CD14-positive monocyte (primary cell): ENCODE measurements around the gene SNRNP27. TPM values are rescaled to one million over a fixed set of nuclear protein-coding genes. Genes with fewer than 3 reads are reported as not detected.

ENCODE experiments used
- DNase-seq, 3 donors: peaks; one replicate each; pipeline ENCODE4 v3.0.0-alpha.2; 2011 to 2022
- H2AFZ ChIP-seq: 2 replicates; pipeline ENCODE4 v1.6.0; 2012; ENCODE audit warnings: mild to moderate bottlenecking, low read depth, low read length, inconsistent platforms; ENCODE audit not compliant: insufficient read depth, poor library complexity, severe bottlenecking
- H3K27ac ChIP-seq, 2 donors: 1 replicate in 1 of 2; 2 replicates in 1 of 2; pipeline ENCODE4 v1.5.1; 2012 to 2013; ENCODE audit warnings: low read length in 2 of 2, control low read depth in 1 of 2, inconsistent platforms in 1 of 2, low read depth in 1 of 2, mild to moderate bottlenecking in 1 of 2
- H3K27me3 ChIP-seq, 2 donors: one replicate each; pipeline versions ENCODE4 v1.6.0 to v1.6.1; 2011 to 2013; ENCODE audit warnings: low read length in 2 of 2; ENCODE audit not compliant: control insufficient read depth in 2 of 2, insufficient read depth in 2 of 2
- H3K36me3 ChIP-seq, 2 donors: replicated peaks in 1 of 2; 1 replicate in 1 of 2; 2 replicates in 1 of 2; pipeline versions ENCODE4 v1.5.1 to v1.6.1; 2012 to 2013; ENCODE audit warnings: low read length in 2 of 2, control low read depth in 1 of 2, inconsistent platforms in 1 of 2, mild to moderate bottlenecking in 1 of 2; ENCODE audit not compliant: insufficient read depth in 2 of 2, control insufficient read depth in 1 of 2
- H3K4me1 ChIP-seq, 2 donors: 1 replicate in 1 of 2; 2 replicates in 1 of 2; pipeline versions ENCODE4 v1.5.1 to v1.6.1; 2012 to 2013; ENCODE audit warnings: low read length in 2 of 2, control low read depth in 1 of 2, inconsistent platforms in 1 of 2, mild to moderate bottlenecking in 1 of 2, moderate library complexity in 1 of 2; ENCODE audit not compliant: insufficient read depth in 2 of 2, control insufficient read depth in 1 of 2
- H3K4me2 ChIP-seq: replicated peaks from 2 replicates; pipeline ENCODE3; 2012; ENCODE audit warnings: low read length, moderate library complexity, mild to moderate bottlenecking; ENCODE audit not compliant: poor library complexity, severe bottlenecking; ENCODE audit errors: extremely low read depth
- H3K4me3 ChIP-seq, 3 experiments: fragments of 200-600 bp in 1 of 3; sonication (generic) in 1 of 3; replicated peaks in 1 of 3; 1 replicate in 2 of 3; 2 replicates in 1 of 3; pipeline ENCODE4 v1.5.1; 2011 to 2013; ENCODE audit warnings: low read length in 3 of 3, mild to moderate bottlenecking in 3 of 3, control low read depth in 2 of 3, low read depth in 2 of 3, inconsistent platforms in 1 of 3, moderate library complexity in 1 of 3
- H3K79me2 ChIP-seq: 2 replicates; pipeline ENCODE4 v1.6.0; 2012; ENCODE audit warnings: mild to moderate bottlenecking, control low read depth, inconsistent platforms, low read length, moderate library complexity; ENCODE audit not compliant: insufficient read depth
- H3K9ac ChIP-seq: 2 replicates; pipeline ENCODE4 v1.6.0; 2017; ENCODE audit warnings: low read length, mild to moderate bottlenecking; ENCODE audit not compliant: insufficient read depth, poor library complexity, severe bottlenecking
- H3K9me3 ChIP-seq, 2 donors: replicated peaks in 1 of 2; 1 replicate in 1 of 2; 2 replicates in 1 of 2; pipeline versions ENCODE4 v1.5.1 to v1.6.1; 2012 to 2013; ENCODE audit warnings: low read length in 2 of 2, control low read depth in 1 of 2; ENCODE audit not compliant: control insufficient read depth in 1 of 2, insufficient read depth in 1 of 2
- H4K20me1 ChIP-seq: 2 replicates; pipeline ENCODE4 v1.6.0; 2012; ENCODE audit warnings: mild to moderate bottlenecking, low read length, control low read depth, moderate library complexity; ENCODE audit not compliant: insufficient read depth
- H3K27ac Mint-ChIP-seq, 7 donors: one replicate each; pipeline ENCODE4 v1.8.0; 2020; ENCODE audit warnings: mild to moderate bottlenecking in 7 of 7, mixed read lengths in 7 of 7, moderate library complexity in 6 of 7, inconsistent platforms in 2 of 7
- H3K27me3 Mint-ChIP-seq, 3 donors: one replicate each; pipeline ENCODE4 v1.8.0; 2021 to 2022; ENCODE audit warnings: low read depth in 3 of 3, mild to moderate bottlenecking in 3 of 3, mixed read lengths in 3 of 3, moderate library complexity in 3 of 3, inconsistent platforms in 1 of 3
- H3K36me3 Mint-ChIP-seq, 2 donors: one replicate each; pipeline ENCODE4 v1.8.0; 2020; ENCODE audit warnings: mixed read lengths in 2 of 2, inconsistent platforms in 1 of 2, mild to moderate bottlenecking in 1 of 2
- H3K4me1 Mint-ChIP-seq: one replicate; pipeline ENCODE4 v1.8.0; 2020; ENCODE audit warnings: mild to moderate bottlenecking, mixed read lengths
- H3K4me3 Mint-ChIP-seq, 2 donors: one replicate each; pipeline ENCODE4 v1.8.0; 2020; ENCODE audit warnings: mild to moderate bottlenecking in 2 of 2, mixed read lengths in 2 of 2, moderate library complexity in 1 of 2
- H3K9me3 Mint-ChIP-seq, 7 donors: one replicate each; pipeline ENCODE4 v1.8.0; 2020 to 2022; ENCODE audit warnings: mixed read lengths in 7 of 7, mild to moderate bottlenecking in 6 of 7, moderate library complexity in 6 of 7, inconsistent platforms in 2 of 7
- WGBS: methylation state at CpG from one replicate; pipeline ENCODE4 v1.1.5; 2013; ENCODE audit warnings: missing lambda C conversion rate; ENCODE audit not compliant: insufficient coverage; 5-methylcytosine and 5-hydroxymethylcytosine counted together
- intact Hi-C, 2 donors: fragments of 100-400 bp; cut with micrococcal nuclease; formaldehyde crosslinking; loops; one replicate each; pipeline versions ENCODE4 v1.15.0 to v1.15.1; 2023
- polyA plus RNA-seq, 3 donors: library from polyadenylated mRNA; depleted of rRNA in 1 of 3; unstranded in 2 of 3; stranded (reverse) in 1 of 3; fragments of 300-500 nt in 2 of 3; fragments of >200 nt in 1 of 3; fragmentation: Illumina TruSeq in 2 of 3; gene quantifications; 1 replicate in 2 of 3; 2 replicates in 1 of 3; pipeline ENCODE4 v1.2.3, GENCODE V29; 2012 to 2021
- TF ChIP-seq, protein P1 (sequence below): fragments of 200-600 bp; IDR thresholded peaks from one replicate; pipeline ENCODE4 v1.8.0; 2022; ENCODE audit warnings: antibody characterized with exemption, mild to moderate bottlenecking

The SNRNP27 gene
- polyA plus RNA-seq, 3 donors: 15.6 to 54.8 (median 47.4) TPM

DNA sequence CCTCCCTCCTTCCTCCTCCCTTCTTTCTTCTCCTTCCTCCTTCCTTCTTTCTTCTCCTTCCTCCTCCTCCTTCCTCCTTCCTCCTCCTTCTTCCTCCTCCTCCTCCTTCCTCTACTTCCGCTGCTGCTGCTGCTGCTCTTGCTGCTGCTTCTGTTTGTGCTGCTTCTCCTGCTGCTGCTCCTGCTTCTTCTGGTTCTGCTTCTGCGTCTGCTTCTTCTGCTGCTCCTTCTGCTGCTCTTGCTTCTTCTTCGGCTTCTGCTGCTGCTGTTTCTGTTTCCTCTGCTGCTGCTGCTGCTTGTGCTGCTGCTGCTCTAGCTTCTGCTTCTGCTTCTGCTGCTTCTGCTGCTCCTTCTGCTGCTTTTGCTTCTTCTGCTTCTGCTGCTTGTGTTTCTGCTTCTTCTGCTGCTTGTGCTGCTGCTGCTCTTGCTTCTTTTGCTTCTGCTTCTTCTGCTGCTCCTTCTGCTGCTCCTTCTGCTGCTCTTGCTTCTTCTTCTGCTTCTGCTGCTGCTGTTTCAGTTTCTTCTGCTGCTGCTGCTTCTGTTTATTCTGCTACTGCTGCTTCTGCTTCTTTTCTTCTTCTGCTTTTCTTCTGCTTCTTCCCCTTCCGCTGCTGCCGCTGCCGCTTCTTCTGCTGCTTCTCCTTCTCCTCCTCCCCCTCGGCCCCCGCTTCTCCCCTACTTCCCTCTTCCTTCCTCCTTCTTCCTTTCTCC is 8.6 kb downstream of the SNRNP27 start:
- Mint-ChIP-seq H3K4me1 (peaks cover 33% of the 10 kb centered on the region), H3K27me3 (no peaks in the 10 kb centered on the region), H3K4me3 (peak overlapping the region in 1 of 2 donors; percentile 28), H3K27ac (peak overlapping the region; percentile 63 to 96 (median 89)), H3K36me3 (peaks cover 51 to 74% of the 10 kb centered on the region in 2 donors), H3K9me3 (peaks cover 8 to 21% (median 13%) of the 10 kb centered on the region in 7 donors)
- TF ChIP-seq, protein P1, sequence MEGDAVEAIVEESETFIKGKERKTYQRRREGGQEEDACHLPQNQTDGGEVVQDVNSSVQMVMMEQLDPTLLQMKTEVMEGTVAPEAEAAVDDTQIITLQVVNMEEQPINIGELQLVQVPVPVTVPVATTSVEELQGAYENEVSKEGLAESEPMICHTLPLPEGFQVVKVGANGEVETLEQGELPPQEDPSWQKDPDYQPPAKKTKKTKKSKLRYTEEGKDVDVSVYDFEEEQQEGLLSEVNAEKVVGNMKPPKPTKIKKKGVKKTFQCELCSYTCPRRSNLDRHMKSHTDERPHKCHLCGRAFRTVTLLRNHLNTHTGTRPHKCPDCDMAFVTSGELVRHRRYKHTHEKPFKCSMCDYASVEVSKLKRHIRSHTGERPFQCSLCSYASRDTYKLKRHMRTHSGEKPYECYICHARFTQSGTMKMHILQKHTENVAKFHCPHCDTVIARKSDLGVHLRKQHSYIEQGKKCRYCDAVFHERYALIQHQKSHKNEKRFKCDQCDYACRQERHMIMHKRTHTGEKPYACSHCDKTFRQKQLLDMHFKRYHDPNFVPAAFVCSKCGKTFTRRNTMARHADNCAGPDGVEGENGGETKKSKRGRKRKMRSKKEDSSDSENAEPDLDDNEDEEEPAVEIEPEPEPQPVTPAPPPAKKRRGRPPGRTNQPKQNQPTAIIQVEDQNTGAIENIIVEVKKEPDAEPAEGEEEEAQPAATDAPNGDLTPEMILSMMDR: no peak
- Histone ChIP-seq H3K27ac (peak overlapping the region; percentile 70 to 84), H2AFZ (no peak overlapping the region), H4K20me1 (peaks cover 7% of the 10 kb centered on the region), H3K36me3 (peaks cover 35 to 63% of the 10 kb centered on the region in 2 donors), H3K4me2 (peak overlapping the region; percentile 16), H3K4me3 (peak overlapping the region in 1 of 3 experiments; percentile 21), H3K9me3 (peaks cover 5 to 16% of the 10 kb centered on the region in 2 donors), H3K9ac (no peak overlapping the region), H3K4me1 (peaks cover 18 to 31% of the 10 kb centered on the region in 2 donors), H3K79me2 (peaks cover 37% of the 10 kb centered on the region), H3K27me3 (no peaks in the 10 kb centered on the region)
- WGBS: 0% methylated on average over 8 of the region's 8 CpGs
- peak; percentile 83 to 86 (median 85) for DNase-seq
- intact Hi-C loops: loop anchor here in 1 of 2 donors (10.0 kb wide), 1 partner anchor 342 kb away; the partner anchor contains the start of gene TIA1

DNA sequence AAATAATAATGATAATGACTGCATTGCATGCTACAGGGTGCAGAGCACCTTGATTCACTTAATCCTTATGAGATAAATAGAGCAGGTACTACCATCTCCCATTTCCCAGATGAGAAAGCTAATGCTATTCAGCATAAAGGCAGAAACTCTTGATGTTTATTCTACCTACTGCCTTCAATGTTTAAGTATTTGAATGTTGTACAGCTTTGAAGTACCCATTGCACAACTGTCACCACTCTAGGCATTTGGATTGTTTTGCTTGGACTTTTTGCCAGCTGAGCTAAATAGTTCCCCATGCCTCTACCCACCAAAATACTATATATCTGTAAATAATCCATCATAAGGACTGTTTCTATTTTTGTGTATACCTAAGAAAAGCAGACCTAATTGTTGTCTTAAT is 13.5 kb downstream of the SNRNP27 start:
- peak overlapping the region in 1 of 7 donors; percentile 46 for H3K27ac Mint-ChIP-seq
- no peak overlapping the region for H3K27ac ChIP-seq
- H3K4me1 ChIP-seq: peaks cover 0 to 11% of the 10 kb centered on the region in 2 donors

More for the DNA sequence above, 13.5 kb downstream of the SNRNP27 start:
- TF ChIP-seq, protein P1: no peak
- intact Hi-C loops: loop anchor here in 1 of 2 donors (10.0 kb wide), 1 partner anchor 338 kb away; the partner anchor contains the start of gene TIA1
- Histone ChIP-seq H3K4me3 (no peak overlapping the region), H3K9me3 (peaks cover 2 to 9% of the 10 kb centered on the region in 2 donors), H3K4me2 (no peak overlapping the region), H3K9ac (no peak overlapping the region), H3K36me3 (peaks cover 41 to 67% of the 10 kb centered on the region in 2 donors), H3K79me2 (no peaks in the 10 kb centered on the region), H3K27me3 (no peaks in the 10 kb centered on the region), H2AFZ (no peak overlapping the region), H4K20me1 (peaks cover 5% of the 10 kb centered on the region)
- Mint-ChIP-seq H3K36me3 (peaks cover 35 to 67% of the 10 kb centered on the region in 2 donors), H3K4me1 (peaks cover 11% of the 10 kb centered on the region), H3K4me3 (no peak overlapping the region), H3K9me3 (peaks cover 6 to 10% (median 8%) of the 10 kb centered on the region in 7 donors), H3K27me3 (no peaks in the 10 kb centered on the region)
- no peak for DNase-seq
